Inflammatory macrophage treated with lipopolysaccharide for 1 hour (primary cell): ENCODE data around the gene FRMPD1.

Source experiments
- DNase-seq, 2 donors: peaks; one replicate each; pipeline ENCODE4 v3.0.0-alpha.2; 2020 to 2022

The FRMPD1 gene

GRCh38 chr9:37683531-37684371, 33.0 kb downstream of the FRMPD1 start:
- DNase-seq: no peak

GRCh38 chr9:37692622-37693221, 42.0 kb downstream of the FRMPD1 start:
- DNase-seq: no peak

- DNase-seq: no peak
These were observed 42.5 kb downstream of the FRMPD1 start for GRCh38 chr9:37693260-37693659.

DNA sequence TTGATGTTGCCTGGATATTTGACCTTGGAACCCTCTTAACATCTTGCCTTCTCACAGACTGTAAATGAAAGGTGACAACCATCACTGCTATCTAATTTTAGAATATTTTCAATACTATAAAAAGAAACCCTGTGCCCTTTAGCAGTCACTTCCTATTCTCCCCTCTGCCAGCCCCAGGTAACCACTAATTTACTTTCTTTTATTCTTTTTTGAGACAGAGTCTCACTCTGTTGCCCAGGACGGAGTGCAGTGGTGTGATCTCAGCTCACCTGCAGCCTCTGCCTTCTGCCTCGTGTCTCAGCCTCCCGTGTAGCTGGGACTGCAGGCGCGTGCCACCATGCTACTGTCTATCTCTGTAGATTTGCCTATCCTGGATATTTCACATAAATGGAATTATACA, 43.6 kb downstream of the FRMPD1 start:
- no peak for DNase-seq

GRCh38 chr9:37696528-37696927, 45.8 kb downstream of the FRMPD1 start:
- no peak for DNase-seq

DNA sequence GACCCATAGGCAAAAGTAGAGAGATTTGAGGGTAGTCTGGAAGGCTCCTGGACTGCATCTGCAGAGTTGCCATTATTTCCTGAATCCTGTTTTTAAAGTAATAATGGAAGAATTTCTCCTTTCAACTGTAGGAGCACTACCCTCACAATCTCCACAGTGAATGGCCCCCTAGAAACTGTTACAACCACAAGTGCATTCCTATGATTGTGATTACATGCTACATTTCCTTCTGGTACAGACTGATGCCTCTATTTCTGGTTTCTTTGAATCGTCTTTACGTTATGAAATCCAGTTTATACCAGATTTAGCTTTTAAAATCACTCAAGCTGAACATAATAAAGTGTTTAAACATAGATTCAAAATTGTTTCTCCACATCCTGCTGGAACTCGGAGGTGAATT, 49.4 kb downstream of the FRMPD1 start:
- no peak for DNase-seq

- DNase-seq: no peak
These were observed 50.1 kb downstream of the FRMPD1 start for GRCh38 chr9:37700900-37701299.

GRCh38 chr9:37705787-37706186, 55.0 kb downstream of the FRMPD1 start:
- DNase-seq: no peak

DNA sequence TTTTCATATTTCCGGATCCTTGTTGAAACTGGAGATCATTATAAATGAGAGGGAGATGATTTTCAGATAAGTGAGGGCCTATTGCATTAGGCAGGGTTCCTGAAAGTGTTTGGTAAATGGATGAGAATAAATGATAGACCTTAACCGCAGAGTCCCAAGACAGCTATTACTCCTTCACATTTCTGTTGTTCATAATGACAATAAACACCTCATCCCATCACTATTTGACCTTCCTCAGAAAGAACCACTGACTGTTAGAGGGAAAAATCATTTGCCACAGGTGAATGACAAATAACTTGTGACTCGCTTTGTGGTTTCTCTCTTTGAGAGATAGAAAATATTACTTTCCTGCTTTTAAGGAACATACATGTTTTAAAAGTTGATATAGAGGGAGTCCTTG, 55.5 kb downstream of the FRMPD1 start:
- DNase-seq: no peak

DNA sequence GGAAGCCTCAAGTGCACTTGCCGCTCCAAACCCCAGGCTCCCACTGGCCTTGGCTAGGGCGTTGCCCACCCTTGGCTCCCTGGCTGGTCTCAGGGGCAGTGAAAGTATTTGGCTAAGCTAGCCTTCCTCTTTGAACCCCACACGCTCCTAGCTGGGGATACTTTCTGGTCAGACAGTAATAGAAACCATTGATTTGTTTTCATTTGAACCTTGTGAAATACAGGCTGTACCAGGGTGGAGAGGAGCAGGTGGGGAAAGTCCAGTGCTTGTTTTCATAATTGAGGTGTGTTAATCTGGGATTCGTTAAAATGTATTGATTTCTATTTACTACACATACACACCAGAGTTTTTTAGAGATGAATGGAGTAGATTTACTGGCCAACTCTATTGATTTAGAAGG, 57.0 kb downstream of the FRMPD1 start:
- no peak for DNase-seq

GRCh38 chr9:37710046-37710445, 59.3 kb downstream of the FRMPD1 start:
- peak; percentile 2 for DNase-seq

GRCh38 chr9:37715260-37715659, 64.5 kb downstream of the FRMPD1 start:
- DNase-seq: no peak

- no peak for DNase-seq
These were observed 65.3 kb downstream of the FRMPD1 start for GRCh38 chr9:37715991-37716505.

GRCh38 chr9:37719526-37719925, 68.8 kb downstream of the FRMPD1 start:
- DNase-seq: no peak

DNA sequence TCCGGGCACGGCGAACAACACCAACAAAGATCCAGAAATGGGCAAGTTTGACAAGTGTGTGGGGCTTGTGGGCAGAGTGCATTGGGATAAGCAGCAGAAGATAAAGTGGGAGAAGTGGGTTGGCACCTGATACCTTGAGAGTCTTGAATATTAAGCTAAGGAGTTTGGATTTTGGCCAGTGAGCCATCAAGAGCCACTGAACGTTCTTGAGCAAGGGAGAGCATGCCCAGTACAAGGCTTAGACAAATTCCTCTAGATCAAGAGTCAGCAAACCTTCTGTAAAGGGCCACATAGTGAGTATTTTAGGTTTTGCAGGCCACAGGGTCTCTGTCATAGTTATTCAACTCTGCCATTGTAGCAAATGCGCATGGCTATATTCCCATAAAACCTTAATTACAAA, 76.3 kb downstream of the FRMPD1 start:
- DNase-seq: no peak

GRCh38 chr9:37729499-37729898, 78.7 kb downstream of the FRMPD1 start:
- DNase-seq: no peak

- DNase-seq: no peak
These were observed 79.5 kb downstream of the FRMPD1 start for GRCh38 chr9:37730256-37730655.

DNA sequence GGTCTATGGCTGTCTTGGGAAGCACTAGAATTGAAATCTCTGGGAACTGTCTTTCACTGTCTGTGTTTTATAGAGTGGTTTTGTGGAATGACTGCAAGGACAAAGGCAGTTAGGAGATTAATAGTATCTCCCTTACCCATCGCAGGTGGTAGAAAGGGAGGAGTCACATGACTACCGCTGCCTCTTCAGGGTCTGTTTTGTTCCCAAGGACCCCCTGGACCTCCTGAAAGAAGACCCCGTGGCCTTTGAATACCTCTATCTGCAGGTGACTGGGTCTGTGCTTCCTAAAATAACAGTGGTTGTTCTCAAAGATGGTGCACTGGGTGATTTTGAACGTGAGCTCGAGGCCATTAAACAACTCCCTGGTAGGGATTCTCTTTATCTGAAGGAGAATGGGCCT, 80.1 kb downstream of the FRMPD1 start:
- DNase-seq: no peak

DNA sequence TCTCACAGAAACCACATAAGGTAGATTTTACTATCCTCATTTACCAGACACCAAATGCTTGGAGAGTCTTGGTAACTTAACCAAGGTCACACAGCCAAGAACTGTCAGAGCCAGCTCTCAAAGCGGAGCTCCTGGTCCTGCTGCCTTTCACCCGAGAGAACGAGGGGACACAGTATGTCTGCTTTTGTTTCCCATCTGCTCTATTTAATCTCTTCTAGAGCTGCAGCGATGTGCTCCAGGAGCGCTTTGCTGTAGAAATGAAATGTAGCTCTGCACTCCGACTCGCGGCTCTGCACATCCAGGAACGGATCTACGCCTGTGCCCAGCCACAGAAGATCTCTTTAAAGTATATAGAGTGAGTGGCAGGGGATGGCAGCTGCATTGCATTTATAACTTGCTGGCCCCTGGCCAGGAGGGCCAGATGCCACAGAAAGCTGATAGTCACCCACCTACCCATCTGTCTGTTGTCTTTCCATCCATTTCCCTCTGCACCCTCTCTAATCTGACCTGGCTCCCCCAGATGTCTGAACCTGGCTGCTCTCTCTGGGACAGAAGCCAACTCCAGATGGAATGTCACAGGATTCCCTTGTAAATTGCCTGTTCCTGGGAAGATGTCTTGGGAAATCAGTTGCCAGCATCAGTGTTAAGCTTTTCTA, 81.5 kb downstream of the FRMPD1 start:
- DNase-seq: no peak

GRCh38 chr9:37732952-37733351, 82.2 kb downstream of the FRMPD1 start:
- DNase-seq: no peak

- DNase-seq: no peak
These were observed 88.5 kb downstream of the FRMPD1 start for GRCh38 chr9:37739222-37739621.

GRCh38 chr9:37740128-37740527, 89.4 kb downstream of the FRMPD1 start:
- no peak for DNase-seq

- DNase-seq: no peak
These were observed 90.0 kb downstream of the FRMPD1 start for GRCh38 chr9:37740631-37741328.
